ENCODE measurements around the gene KCNN2.
A peak's percentile ranks its signal among the peaks of the same experiment; 100 is the strongest.

Gene KCNN2

DNA sequence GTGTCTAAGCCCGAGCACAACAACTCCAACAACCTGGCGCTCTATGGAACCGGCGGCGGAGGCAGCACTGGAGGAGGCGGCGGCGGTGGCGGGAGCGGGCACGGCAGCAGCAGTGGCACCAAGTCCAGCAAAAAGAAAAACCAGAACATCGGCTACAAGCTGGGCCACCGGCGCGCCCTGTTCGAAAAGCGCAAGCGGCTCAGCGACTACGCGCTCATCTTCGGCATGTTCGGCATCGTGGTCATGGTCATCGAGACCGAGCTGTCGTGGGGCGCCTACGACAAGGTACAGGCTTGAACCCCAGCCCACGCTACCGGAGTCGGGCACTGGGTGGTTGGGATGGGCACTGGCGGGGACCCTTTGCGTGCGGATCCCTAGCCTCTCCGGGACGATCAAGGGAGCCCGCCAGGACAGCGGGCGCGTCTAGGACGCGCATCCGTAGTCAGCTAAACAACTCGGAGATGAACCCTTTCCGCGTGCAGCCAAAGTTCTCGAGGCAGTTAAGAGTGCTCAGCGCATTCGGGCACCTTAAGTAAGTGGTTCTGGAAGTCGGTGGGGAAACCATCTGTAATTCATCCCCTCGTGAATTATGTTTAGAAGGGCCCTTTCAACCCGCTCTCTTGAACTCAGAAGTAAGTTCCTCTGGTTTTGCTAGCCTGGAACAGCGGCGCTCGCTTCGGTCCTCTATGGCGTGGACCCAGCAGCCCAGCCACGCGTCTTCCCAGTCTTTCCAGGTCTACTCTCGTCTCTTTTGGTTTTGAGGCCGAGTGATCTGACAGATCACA, 1.3 kb downstream of the KCNN2 start:
- no peak for DNase-seq (ENCODE audit: low spot score)

DNA sequence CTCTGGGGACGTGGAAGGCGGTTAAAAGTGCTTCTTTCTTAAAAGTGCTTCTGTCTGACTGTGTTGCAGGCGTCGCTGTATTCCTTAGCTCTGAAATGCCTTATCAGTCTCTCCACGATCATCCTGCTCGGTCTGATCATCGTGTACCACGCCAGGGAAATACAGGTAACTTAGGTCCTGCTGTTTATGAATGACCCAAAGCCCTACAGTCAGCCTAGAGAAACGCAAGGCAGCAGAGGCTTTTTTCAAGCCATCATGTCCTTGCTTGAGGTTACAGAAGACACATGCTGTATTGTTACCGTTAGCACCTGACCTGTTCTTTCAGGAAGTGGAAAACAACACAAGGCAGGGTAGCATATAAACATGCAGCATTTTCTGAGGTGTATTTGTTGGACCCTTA, 2.0 kb downstream of the KCNN2 start:
- DNase-seq (ENCODE audit: low spot score): no peak

DNA sequence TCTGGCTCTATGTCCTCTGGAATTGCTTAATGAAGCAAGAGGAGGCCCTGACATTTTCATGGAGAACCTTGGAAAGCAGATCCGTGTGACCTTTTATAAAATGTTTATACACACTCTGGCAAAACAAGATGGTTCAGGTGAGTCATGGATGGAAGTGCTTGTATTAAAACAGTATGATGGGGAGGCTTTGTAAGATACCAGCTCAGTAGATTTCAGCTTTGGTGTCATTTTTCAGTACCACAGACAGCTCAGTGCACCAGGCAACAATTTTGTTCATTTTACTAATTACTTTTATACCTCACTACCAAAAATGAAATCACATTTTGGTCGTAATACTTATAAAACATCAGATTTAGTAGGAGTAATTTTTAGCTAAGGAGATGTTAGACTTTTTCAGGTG, 5.2 kb downstream of the KCNN2 start:
- no peak for DNase-seq (ENCODE audit: low spot score)

DNA sequence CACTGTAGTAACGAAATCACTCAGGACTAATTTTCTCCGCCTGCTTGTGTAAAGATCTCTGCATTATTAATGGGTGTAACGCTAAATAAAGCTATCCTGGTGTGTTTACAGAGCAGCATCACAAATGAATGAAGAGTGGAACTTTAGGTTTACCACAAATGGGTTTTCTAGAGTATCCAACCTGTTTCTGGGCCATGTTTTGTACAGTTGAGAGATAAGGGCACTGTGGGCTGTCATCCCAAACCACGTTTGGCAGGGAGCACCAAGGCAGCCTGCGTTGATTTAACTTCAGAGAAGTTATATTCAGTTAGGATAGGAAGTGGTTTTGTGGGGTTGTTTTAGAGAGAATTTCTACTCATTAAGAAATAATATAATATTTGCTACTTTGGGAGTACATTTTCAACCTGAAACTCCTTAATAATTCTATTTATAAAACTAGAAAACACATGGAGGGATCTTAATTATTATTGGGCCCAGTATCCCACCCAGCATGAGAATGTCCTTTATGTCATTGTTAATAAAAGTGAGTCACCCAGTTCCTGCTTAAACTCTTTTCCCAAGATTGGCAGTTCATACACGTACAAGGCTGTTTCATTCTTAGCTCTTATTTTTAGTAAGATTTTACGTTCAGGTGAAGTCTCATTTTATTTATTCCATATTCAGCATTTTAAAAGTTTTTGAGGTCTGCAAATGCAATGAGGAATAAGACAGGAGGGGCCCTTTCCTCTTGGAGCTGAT, 8.0 kb downstream of the KCNN2 start:
- DNase-seq (ENCODE audit: low spot score): no peak

DNA sequence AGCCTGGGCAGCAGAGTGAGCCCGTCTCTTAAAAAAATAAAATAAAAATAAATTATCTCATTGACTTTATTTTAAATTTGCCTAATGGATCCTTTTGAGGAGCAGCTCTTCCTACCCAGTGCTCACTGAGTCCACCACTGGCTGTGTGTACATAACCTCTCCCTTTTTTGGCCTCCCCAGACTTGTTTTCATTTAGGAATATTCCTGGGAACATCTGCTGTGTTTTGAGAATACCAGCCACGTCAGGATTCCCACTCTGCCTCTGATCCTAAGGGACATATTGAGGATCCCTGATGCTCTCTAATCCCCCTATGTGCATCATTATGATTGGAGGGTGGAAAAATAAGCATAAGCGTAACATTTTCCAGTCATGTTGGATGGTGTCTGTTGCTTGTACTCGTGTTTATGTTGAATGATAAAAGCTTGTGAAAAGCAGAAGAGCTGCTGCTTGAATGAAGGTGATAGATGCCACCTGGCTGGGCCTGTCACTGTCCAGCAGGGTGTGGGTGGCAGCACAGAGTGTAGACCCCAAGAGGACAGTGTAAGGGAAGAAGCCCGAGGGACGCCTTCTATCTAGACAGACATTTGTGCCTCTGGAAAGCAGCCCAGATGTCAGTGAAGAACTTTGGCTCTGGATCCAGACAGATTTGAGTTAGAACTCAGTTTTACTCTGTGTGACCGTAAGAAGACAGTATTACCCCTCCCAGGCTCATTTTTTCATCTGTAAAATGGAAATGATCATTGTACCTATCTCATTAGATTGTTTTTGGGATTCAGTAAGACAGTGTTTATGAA, 15.4 kb downstream of the KCNN2 start:
- no peak for DNase-seq (ENCODE audit: low spot score)

DNA sequence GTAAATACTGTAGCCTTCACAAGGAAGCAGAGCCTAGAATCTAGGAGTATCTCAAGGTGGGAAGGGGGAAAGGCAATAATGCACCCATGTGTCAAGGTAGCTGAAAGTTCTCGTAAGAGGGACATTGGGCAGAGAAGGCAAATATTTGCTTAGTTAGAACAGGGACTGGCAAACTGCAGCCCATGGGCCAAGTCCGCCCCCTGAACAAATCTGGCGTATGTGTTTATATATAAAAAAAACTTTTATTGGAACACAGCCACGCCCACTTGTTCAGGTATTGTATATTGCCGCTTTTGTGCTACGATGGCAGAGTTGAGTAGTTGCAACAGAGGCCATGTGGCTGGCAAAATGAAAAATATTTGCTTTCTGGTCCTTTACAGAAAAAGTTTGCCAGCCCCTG, 16.1 kb downstream of the KCNN2 start:
- no peak for DNase-seq (ENCODE audit: low spot score)

DNA sequence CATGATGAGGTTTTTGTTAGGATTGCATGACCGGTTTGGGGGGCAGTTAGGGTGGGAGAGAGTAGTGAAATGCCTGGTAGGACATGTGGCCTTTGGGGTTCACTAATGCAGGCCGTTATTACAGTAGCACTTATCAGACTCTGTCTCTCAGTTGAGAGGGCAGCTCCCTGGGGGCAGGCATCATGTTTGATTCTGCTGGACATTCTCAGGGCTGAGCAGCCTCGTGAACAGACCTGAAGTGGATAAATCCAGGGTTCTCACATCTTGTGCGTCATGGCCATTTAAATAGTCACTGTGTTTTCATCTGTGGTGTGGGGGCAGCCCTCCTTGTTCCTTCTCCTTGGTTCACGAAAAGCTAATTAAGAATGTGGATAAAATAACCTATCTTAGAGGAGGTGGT, 18.9 kb downstream of the KCNN2 start:
- DNase-seq (ENCODE audit: low spot score): no peak

DNA sequence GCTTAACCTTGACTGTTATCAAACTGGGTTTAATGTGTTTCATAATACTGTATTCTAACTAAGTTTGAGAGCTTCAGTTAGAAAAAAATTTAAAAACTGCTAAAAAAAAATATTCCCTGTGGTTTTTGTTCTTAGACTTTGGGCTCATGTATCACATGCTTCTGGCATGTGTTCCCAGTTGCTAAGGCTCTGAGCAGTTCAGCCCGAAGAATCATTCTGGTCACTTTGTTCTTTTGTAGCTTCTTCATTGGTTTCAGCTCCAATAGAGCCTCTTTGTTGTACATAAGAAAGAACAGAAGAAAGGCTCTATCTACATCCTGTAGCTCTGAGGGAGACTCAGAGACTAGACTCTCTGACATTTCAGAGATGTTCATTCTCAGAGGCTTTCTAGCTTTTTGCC, 25.6 kb downstream of the KCNN2 start:
- DNase-seq (ENCODE audit: low spot score): peak; percentile 41

DNA sequence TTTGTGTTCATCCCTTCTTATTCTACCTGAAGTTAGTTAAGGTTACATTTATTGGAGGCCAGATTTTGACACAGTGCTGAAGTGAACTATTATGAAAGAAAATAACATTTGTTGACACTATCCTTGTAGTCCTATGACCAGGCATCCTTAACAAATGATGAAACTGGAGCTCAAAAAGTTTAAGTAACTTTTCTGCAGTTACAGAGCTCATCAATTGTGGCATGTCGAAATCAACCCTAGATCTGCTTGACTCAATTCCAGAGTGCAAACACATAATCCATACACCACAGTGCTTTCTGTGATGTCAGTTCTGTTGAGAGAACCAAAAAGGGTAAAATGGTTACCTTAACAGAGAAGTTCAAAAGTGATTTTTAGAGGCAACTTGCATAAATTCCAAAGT, 28.6 kb downstream of the KCNN2 start:
- DNase-seq (ENCODE audit: low spot score): no peak

DNA sequence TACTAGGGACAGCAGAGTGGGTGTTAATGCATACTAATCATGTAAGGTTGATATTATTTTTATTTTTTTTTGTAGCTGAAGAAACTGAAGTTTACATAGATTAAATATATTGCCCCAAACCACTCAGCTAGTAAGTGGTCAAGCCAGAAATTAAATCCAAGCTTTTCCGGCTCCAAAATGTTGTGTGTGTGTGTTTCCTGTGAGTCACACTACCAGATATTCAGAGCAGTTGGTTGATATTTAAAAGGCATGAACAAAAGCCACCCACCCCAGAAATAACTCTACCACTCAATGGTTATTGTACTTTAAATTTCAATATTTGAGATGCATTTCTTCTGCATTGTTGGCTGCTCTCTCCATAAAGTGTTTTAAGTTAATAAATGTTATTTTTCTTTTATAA, 29.5 kb downstream of the KCNN2 start:
- peak; percentile 9 for DNase-seq (ENCODE audit: low spot score)

DNA sequence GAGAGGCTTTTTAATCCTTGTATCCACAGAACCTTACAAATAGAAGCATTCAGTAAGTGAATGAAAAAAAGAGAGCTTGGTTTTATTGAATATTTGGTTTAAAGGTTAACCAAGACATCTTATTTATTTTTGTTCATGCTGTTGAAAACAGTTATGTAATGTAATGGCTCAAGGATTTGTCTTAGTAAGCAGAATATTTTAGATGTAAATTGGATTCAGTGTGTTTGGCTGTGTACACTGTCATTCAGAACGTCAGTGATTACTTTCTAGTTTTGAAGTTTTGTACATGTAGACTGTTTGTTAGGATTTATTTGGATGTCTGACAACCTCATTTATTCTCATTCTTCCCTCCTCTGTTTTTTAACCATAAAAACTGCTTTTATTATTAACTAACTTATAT, 31.3 kb downstream of the KCNN2 start:
- no peak for DNase-seq (ENCODE audit: low spot score)

DNA sequence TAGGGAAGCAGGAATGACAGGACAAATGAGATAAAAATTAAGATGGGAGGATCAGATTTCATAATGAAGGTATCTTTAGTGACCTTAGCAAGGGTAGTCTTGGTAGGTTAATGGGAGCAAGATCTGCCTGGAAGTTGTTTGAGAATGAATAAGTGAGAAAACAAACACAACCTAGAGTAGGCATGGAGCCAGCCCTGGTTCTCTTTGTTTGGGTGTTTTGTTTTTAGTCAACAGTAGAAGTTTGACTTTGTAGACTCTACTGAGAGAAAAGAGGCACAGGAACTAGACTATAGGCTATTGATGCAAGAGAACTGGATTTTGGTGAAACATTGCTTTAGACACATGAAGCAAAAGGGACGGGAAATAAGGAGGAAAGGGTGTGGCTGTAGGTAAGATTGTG, 40.3 kb downstream of the KCNN2 start:
- no peak for DNase-seq (ENCODE audit: low spot score)

DNA sequence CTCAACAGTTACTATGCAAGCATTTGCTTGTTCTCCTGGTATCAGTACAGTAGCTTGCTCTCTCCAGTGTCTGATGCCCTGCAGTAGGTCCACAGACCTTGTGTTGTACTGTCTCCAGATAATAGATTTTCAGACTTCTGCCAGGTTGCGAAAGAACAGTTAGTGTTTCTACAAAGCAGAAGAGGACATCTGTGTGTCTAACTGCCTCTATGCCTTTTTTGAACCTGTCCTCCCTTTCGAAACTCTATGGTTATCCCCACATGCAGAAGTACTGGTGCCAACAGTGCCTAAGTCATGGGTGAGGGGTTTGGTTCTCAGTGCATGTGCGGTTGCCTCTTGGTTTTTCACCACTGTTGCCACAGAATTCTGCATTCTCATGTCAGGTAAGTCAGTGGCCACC, 45.9 kb downstream of the KCNN2 start:
- no peak for DNase-seq (ENCODE audit: low spot score)

DNA sequence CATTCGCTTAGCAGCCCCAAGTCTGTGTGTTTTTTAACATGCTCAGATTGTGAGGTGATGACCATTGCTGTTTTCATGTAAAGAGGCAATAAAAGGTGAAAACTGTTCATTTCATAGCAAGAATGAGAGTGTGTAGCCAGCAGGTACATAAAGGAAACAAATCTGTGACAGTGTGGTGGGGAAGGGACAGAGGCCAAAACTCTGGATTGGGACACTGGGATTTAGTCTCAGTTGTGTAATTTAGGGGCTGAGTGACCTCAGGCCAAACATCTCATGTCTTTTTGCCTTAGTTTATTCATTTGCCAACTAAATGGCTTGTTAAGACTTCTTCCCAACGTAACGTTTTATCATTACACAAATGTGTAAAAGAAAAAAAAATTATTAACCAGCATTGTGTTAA, 47.0 kb downstream of the KCNN2 start:
- DNase-seq (ENCODE audit: low spot score): no peak

DNA sequence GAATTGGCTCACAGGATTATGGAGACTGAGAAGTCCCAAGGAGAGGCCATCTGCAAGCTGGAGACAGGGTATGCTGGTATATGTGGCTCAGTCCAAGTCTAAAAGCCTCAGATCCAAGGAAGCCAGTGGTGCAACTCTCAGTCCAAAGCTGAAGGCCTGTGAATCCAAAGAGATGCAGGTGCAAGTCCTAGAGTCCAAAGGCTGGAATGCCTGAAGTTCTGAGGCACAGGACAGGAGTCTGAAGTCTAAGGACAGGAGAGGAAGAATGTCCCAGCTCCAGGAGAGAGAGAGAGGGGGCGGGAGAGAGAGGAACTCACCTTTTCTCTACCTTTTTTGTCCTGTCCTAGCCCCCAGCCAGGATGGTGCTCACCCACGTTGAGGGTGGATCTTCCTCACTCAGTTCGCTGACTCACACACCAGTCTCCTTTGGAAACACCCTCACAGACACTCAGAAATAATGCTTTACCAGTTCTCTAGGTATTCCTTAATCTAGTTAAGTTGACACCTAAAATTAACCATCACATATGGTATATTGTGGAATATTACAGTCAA, 49.6 kb downstream of the KCNN2 start:
- DNase-seq (ENCODE audit: low spot score): no peak

DNA sequence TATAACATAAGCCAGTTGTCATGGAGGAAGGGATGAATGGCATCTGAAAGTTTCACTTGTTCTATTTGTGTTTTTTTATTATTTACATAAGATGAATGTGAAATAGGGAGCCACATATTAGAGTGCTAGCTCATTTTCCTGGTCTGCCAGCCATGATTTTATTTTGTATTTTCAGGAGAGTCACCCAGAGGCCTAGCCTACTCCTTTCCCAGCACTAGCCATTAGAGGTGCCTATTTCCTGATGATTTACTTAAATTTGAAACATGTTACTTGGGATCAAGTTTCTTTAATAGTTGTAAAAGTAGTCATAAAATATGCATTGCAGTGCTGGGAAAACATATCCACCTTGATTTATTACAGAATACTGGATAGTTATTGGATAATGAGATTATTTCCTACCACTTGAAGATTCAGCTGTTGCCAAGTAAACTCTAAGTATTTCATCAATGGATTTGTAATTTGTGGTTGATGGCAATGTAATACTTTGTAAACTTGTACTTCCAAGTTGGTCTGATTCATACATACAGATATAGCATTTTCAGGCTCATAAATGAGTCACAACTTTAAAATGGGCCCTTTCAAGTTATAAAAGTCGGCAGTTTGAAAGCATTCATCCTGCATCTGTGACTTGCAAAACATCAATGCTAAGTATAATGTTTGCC, 50.8 kb downstream of the KCNN2 start:
- peak; percentile 45 for DNase-seq (ENCODE audit: low spot score)

DNA sequence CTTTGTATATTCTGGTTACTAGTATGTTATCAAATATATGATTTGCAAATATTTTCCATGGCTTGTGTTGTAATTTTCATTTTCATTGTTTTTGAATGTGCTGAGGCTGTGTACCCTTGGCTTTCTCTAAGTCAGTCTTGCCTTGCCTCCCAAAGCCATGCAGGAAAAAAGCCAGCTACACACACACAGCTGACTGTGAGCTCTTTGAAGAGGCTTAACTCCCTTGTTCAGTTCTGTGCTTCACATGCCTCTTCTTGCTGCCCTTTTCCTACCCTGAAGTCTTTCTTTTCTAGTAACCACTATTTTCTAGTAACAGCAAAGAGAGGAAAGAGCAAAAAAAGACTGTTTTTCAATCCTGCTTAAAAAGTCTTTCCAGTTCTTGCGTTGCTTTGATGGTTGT, 53.9 kb downstream of the KCNN2 start:
- no peak for DNase-seq (ENCODE audit: low spot score)

DNA sequence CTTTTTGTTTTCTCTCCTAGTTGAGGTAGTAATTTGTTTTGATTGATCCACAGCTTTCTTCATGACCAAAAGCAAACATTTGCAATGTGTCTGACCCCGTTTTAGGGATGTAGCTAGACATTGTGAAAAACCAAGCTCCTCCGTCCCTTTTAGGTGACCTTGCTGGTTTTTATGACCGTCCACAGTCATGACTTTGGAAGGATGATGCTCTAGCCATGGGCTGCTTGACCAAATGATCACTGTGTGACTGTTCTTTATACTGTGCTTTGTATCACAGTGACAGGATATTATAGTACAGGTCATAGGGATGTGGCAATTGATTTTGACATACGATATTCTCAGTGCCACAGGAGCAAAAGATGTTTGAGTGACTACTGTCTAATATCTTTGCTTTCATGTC, 54.4 kb downstream of the KCNN2 start:
- no peak for DNase-seq (ENCODE audit: low spot score)

DNA sequence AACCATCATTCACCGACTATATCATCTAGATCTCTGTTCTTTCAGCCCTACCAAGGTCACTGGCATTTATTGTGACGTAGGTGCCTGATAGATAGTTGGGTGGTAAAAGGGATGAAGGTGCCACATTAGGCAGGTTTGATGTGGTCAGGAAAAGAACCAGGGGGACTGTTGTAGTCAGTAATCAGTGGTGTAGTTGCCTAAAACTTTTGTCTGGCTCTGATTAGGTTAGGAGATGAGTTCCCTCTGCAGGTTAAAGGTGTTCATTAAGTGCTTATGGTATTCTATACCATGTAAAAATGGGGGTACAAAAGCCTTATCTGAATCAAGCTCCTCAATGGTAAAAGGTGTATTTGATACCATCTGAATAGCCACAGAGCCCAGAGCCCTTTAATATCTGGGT, 55.6 kb downstream of the KCNN2 start:
- no peak for DNase-seq (ENCODE audit: low spot score)

DNA sequence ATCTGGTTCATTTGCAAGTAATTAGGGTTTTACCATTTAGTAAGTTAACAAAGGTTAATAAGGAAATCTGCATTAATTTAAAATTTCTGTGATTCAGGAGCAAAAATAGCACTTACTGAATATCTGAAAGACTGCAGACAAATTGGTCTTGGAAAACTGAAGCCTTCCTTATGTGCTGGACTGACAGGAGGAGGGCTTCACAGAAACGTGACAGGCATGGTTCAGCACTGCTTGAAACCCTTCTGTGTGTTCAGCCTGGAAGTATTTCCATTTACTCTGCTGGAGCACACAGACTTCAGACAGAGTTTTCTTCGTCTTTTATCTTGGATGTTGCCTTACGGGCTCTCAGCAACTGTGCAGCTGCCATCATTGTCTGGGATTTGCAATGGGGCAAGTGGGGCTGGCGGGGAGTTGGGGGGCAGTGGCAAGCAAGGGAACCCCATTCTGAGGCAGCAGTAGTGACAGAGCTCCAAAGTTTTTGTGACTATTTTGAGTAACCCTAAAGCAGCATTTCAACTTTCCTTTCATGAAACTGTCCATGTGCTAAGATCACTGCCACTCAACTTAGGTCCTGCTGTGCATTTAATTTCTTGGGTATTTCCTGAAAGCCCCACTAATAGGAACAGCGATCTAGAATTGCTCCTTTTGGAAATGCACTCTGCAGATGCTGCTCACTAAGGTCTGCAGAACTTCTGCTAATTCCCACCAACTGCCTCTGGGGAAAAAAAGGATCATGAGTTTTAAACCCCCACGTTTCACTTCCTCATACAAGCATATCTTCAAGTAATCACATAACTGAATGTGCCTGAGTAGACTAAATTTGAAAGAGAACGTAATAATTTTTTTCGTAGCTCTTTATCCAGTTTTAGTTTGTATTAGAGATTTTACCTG, 56.6 kb downstream of the KCNN2 start:
- DNase-seq (ENCODE audit: low spot score): no peak

DNA sequence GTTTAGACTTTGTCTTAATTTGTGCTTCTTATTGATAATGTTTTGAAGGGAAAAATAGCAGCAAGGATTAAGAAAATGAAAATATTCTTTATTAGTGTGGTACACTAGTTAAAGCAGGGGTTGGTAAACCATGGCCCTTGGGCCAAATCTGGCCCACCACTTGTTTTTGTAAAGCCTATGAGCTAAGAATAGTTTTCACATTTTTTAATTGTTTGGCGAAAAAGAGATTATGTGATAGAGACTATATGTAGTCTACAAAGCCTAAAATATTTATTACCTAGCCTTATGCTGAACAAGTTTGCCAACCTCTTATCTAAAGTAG, 57.2 kb downstream of the KCNN2 start:
- no peak for DNase-seq (ENCODE audit: low spot score)

Data from COLO829 (cell line).